ENCODE measurements around the gene SEMA4D. TPM values are rescaled to one million over a fixed set of nuclear protein-coding genes. Genes with fewer than 3 reads are reported as not detected.

The SEMA4D gene
- total and polyA plus RNA-seq, 2 of the 13 experiments (the other 11 are each of a cell fraction or from before 2014, with no cell fraction given), result 0.13 to 0.16 TPM

DNA sequence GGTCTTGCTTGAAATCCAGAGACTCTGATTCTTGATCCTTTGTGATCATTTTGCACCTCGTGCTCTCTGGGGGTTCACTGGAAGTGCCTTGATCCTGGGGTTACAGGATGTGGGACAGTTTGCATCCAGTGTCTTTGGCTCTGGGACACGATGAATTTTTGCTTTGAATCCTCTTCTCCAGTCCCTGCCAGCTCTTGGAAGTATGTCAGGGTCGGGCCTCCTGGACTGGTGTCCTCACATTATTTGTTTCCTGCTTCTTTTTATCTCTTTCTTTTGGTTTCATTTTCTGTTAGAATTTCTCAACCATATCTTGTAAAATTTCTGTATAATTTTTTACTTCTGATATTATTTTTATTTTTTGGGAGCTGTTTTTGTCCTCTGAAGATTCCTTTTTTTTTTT lies 145.5 kb downstream of the SEMA4D start:
- no peak overlapping the region for H2AFZ ChIP-seq (ENCODE audit: low read length)
- FAIRE-seq (no peak), DNase-seq (ENCODE audit: low spot score) (no peak), ATAC-seq (no peak)
- no peaks in the 10 kb centered on the region for H3K9me3 ChIP-seq (ENCODE audit: low read length)
- no peak overlapping the region for H3K27ac ChIP-seq (ENCODE audit: extremely low read length, insufficient read depth, low read length)
- no peak overlapping the region for H3K4me3 ChIP-seq (replicated peaks in 1 of 3; ENCODE audit: insufficient read depth in 1 of 3, low read depth in 2 of 3, low read length in 3 of 3)
- no peaks in the 10 kb centered on the region for H3K27me3 ChIP-seq (ENCODE audit: control insufficient read depth in 1 of 2, insufficient read depth in 2 of 2, low read length in 2 of 2)
- H3K9ac ChIP-seq (ENCODE audit: insufficient read depth, low read depth, low read length), result no peak overlapping the region
- ChIA-PET POLR2A (interaction anchor here (2.5 kb wide), 1 partner anchor 34 kb away, joined by 6 read pairs; the partner anchor contains the start of gene SECISBP2), CTCF (ENCODE audit: low intra/inter-chr PET ratio, low total read pairs) (no interaction called here)
- 70% methylated on average over 3 of the region's 3 CpGs for WGBS (ENCODE audit: low lambda C conversion rate)
- no peaks in the 10 kb centered on the region for H4K20me1 ChIP-seq (ENCODE audit: insufficient read depth, low read length)
- TF ChIP-seq HNRNPL (IDR thresholded peaks at IDR 0.05; ENCODE audit: low read depth, low read length) (no peak), ZNF510 (CRISPR knock-in tag; IDR thresholded peaks at IDR 0.05; ENCODE audit: low read depth) (no peak), ZFP41 (CRISPR knock-in tag; IDR thresholded peaks at IDR 0.05; ENCODE audit: borderline replicate concordance) (no peak), ZNF644 (CRISPR knock-in tag; IDR thresholded peaks at IDR 0.05; ENCODE audit: low read depth) (no peak), SP1 (IDR thresholded peaks at IDR 0.05) (no peak), SP1 (CRISPR knock-in tag; IDR thresholded peaks at IDR 0.05) (no peak), ZNF24 (IDR thresholded peaks at IDR 0.05) (no peak), ZBTB3 (CRISPR knock-in tag; IDR thresholded peaks at IDR 0.05; ENCODE audit: borderline replicate concordance, low read depth) (no peak), ZNF260 (CRISPR knock-in tag; IDR thresholded peaks at IDR 0.05; ENCODE audit: borderline replicate concordance, low read depth) (no peak), ZBTB20 (CRISPR knock-in tag; IDR thresholded peaks at IDR 0.05; ENCODE audit: borderline replicate concordance, low read depth) (no peak), IKZF1 (IDR thresholded peaks at IDR 0.05) (no peak)
- TF ChIP-seq, protein P1, sequence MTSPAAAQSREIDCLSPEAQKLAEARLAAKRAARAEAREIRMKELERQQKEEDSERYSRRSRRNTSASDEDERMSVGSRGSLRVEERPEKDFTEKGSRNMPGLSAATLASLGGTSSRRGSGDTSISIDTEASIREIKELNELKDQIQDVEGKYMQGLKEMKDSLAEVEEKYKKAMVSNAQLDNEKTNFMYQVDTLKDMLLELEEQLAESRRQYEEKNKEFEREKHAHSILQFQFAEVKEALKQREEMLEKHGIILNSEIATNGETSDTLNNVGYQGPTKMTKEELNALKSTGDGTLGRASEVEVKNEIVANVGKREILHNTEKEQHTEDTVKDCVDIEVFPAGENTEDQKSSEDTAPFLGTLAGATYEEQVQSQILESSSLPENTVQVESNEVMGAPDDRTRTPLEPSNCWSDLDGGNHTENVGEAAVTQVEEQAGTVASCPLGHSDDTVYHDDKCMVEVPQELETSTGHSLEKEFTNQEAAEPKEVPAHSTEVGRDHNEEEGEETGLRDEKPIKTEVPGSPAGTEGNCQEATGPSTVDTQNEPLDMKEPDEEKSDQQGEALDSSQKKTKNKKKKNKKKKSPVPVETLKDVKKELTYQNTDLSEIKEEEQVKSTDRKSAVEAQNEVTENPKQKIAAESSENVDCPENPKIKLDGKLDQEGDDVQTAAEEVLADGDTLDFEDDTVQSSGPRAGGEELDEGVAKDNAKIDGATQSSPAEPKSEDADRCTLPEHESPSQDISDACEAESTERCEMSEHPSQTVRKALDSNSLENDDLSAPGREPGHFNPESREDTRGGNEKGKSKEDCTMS (CRISPR knock-in tag; conservative IDR thresholded peaks at IDR 0.05), result no peak
- TF ChIP-seq, protein P2, sequence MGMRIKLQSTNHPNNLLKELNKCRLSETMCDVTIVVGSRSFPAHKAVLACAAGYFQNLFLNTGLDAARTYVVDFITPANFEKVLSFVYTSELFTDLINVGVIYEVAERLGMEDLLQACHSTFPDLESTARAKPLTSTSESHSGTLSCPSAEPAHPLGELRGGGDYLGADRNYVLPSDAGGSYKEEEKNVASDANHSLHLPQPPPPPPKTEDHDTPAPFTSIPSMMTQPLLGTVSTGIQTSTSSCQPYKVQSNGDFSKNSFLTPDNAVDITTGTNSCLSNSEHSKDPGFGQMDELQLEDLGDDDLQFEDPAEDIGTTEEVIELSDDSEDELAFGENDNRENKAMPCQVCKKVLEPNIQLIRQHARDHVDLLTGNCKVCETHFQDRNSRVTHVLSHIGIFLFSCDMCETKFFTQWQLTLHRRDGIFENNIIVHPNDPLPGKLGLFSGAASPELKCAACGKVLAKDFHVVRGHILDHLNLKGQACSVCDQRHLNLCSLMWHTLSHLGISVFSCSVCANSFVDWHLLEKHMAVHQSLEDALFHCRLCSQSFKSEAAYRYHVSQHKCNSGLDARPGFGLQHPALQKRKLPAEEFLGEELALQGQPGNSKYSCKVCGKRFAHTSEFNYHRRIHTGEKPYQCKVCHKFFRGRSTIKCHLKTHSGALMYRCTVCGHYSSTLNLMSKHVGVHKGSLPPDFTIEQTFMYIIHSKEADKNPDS (CRISPR knock-in tag; IDR thresholded peaks at IDR 0.05), result no peak
- TF ChIP-seq, protein P3, sequence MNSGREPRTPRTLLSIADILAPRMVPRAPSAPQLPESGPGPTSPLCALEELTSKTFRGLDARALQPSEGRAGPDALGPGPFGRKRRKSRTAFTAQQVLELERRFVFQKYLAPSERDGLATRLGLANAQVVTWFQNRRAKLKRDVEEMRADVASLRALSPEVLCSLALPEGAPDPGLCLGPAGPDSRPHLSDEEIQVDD (CRISPR knock-in tag; IDR thresholded peaks at IDR 0.05; ENCODE audit: borderline replicate concordance), result no peak
- H3K4me1 ChIP-seq (ENCODE audit: insufficient read depth, low read length), result peaks cover 61% of the 10 kb centered on the region
- intact Hi-C loops (cut with micrococcal nuclease; ENCODE audit: unreplicated experiment), result no loop called here
- no peaks in the 10 kb centered on the region for H3K79me2 ChIP-seq (ENCODE audit: insufficient read depth, low read length)
- no TSS peak for BruUV-seq (replicated peaks)
- in situ Hi-C loops (cut with HindIII; ENCODE audit: extremely low pct_ligation_motif_present, low pct_unique_long_range_greater_than_20kb), result no loop called here
- H3K4me2 ChIP-seq (ENCODE audit: low read depth, low read length), result no peak overlapping the region
- peaks cover 22 to 55% of the 10 kb centered on the region in 2 experiments for H3K36me3 ChIP-seq (replicated peaks in 1 of 2; ENCODE audit: control insufficient read depth in 1 of 2, insufficient read depth in 2 of 2, low read length in 2 of 2)
